Chondrocyte (in vitro differentiated cells): ENCODE measurements around the gene YIPF5. TPM values are rescaled to one million over a fixed set of nuclear protein-coding genes. Genes with fewer than 3 reads are reported as not detected.

Experiments
- DNase-seq: peaks from one replicate; pipeline ENCODE4 v3.0.0; 2021; ENCODE audit warnings: mixed read lengths, low spot score
- H3K27ac Mint-ChIP-seq: one replicate; pipeline ENCODE4 v1.8.0; 2021; ENCODE audit warnings: mild to moderate bottlenecking, moderate library complexity, mixed read lengths; ENCODE audit not compliant: unreplicated experiment
- H3K27me3 Mint-ChIP-seq: 2 replicates; pipeline ENCODE4 v1.8.0; 2021; ENCODE audit warnings: low read depth, mixed read lengths
- H3K36me3 Mint-ChIP-seq: 2 replicates; pipeline ENCODE4 v1.8.0; 2021; ENCODE audit warnings: low read depth, mixed read lengths
- H3K4me1 Mint-ChIP-seq: 2 replicates; pipeline ENCODE4 v1.8.0; 2021; ENCODE audit warnings: low read depth, mild to moderate bottlenecking, mixed read lengths
- H3K4me3 Mint-ChIP-seq: one replicate; pipeline ENCODE4 v1.8.0; 2021; ENCODE audit warnings: mild to moderate bottlenecking, moderate library complexity, mixed read lengths; ENCODE audit not compliant: unreplicated experiment
- H3K9me3 Mint-ChIP-seq: 2 replicates; pipeline ENCODE4 v1.8.0; 2021; ENCODE audit warnings: low read depth, mixed read lengths
- total RNA-seq: library from RNA; stranded (reverse); gene quantifications from 3 replicates; pipeline ENCODE4 v1.2.1, GENCODE V29; 2021
- TF ChIP-seq, protein P1 (sequence below): fragments of 200-600 bp; sonication (generic); IDR thresholded peaks from 2 replicates; pipeline ENCODE4 v1.5.0; 2021; ENCODE audit warnings: antibody characterized with exemption, mild to moderate bottlenecking, moderate library complexity

The YIPF5 gene
- total RNA-seq, 1 donor from 2014 or later: 113 TPM

DNA sequence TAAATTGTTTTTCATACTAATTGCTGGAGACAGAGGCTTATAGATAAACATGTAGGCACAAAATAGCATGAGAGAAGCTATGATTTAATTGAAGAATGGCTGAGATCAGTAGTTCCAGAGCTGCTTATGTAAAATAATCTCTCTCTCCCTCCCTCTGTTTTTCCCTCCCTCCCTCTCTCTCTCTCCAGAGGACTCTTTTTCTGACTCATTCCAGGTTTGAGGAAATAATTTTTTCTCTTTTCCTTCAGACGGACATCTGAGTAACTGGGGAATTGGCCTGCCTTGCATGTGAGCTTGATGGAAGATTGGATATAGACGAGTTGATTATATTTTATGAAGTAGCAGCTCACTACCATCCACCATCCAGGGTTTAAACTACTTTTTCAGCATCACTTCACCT is 35.7 kb upstream of the YIPF5 start:
- H3K4me3 Mint-ChIP-seq: no peak overlapping the region
- no peak overlapping the region for H3K27ac Mint-ChIP-seq
- no peaks in the 10 kb centered on the region for H3K36me3 Mint-ChIP-seq

DNA sequence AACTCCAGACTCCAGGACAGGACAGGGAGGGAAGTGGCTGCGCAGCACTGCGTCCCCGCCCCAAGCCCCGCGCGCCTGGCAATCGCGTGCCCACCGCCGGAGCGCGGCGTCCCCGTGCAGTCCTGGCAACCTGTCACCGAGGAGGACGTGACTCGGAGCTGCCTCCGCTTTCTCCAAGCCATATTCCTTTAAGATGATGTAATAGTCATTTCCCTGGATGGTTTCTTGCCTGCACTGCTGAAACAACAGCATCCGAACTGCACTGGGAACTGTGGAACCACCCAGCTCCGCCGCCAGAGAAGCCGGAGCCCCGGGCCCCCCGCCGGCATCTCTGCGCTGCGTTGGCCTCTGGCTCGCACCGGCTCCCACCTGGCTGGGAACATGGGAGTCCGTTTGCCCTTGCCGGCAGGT is 34.7 kb upstream of the YIPF5 start:
- H3K4me3 Mint-ChIP-seq: peak overlapping the region; percentile 65
- H3K27me3 Mint-ChIP-seq: peaks cover 18% of the 10 kb centered on the region
- no peaks in the 10 kb centered on the region for H3K36me3 Mint-ChIP-seq
- no peak for DNase-seq
- no peak overlapping the region for H3K27ac Mint-ChIP-seq
- H3K9me3 Mint-ChIP-seq: no peaks in the 10 kb centered on the region
- TF ChIP-seq, protein P1, sequence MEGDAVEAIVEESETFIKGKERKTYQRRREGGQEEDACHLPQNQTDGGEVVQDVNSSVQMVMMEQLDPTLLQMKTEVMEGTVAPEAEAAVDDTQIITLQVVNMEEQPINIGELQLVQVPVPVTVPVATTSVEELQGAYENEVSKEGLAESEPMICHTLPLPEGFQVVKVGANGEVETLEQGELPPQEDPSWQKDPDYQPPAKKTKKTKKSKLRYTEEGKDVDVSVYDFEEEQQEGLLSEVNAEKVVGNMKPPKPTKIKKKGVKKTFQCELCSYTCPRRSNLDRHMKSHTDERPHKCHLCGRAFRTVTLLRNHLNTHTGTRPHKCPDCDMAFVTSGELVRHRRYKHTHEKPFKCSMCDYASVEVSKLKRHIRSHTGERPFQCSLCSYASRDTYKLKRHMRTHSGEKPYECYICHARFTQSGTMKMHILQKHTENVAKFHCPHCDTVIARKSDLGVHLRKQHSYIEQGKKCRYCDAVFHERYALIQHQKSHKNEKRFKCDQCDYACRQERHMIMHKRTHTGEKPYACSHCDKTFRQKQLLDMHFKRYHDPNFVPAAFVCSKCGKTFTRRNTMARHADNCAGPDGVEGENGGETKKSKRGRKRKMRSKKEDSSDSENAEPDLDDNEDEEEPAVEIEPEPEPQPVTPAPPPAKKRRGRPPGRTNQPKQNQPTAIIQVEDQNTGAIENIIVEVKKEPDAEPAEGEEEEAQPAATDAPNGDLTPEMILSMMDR: no peak
- H3K4me1 Mint-ChIP-seq: peaks cover 16% of the 10 kb centered on the region

More for the DNA sequence above, 35.7 kb upstream of the YIPF5 start:
- TF ChIP-seq, protein P1: no peak
- Mint-ChIP-seq H3K4me1 (peaks cover 16% of the 10 kb centered on the region), H3K27me3 (peaks cover 14% of the 10 kb centered on the region), H3K9me3 (no peaks in the 10 kb centered on the region)
- no peak for DNase-seq

DNA sequence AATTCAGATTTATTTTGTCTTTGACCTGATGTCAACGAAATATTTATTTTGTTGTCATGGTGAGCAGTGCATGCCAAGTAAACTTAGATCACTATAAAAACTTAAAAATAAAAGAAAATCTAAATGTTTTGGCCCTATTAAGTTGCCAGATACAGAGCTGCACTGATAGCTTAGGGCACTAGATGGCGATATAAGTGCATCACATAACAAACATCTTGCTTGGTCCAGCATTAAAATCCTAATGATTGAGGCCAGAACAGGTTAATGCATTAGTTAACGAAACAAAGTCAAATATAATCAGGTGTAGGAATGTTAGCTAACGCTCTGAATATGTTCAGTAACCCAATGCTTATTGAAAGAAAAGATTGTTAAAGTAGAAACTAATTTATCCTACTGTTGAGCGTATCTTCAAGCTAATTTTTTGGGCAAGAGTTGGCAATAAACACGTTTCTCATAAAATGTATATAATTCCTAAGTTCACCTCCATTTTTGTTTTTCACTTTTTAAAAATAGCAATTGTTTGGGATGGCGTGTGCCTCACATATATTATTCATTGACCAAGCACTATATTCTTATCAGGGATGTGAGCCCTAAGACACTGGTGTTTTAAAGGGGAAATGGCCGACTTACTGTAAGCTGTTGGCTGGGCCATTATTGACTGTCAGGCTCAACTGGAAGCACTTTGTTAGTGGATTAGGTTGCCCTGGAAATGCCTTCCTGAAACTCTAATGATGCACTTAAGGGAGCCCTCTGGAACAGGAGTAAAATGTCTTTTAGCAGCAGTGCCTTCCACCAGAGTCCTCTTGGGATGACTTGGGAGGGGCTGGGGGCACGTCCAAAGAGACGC is 33.5 kb upstream of the YIPF5 start:
- no peak overlapping the region for H3K4me3 Mint-ChIP-seq
- H3K4me1 Mint-ChIP-seq: peaks cover 16% of the 10 kb centered on the region
- DNase-seq: no peak
- no peak overlapping the region for H3K27ac Mint-ChIP-seq
- H3K36me3 Mint-ChIP-seq: no peaks in the 10 kb centered on the region
- peaks cover 16% of the 10 kb centered on the region for H3K27me3 Mint-ChIP-seq
- no peaks in the 10 kb centered on the region for H3K9me3 Mint-ChIP-seq
- TF ChIP-seq, protein P1: peak; percentile 99

DNA sequence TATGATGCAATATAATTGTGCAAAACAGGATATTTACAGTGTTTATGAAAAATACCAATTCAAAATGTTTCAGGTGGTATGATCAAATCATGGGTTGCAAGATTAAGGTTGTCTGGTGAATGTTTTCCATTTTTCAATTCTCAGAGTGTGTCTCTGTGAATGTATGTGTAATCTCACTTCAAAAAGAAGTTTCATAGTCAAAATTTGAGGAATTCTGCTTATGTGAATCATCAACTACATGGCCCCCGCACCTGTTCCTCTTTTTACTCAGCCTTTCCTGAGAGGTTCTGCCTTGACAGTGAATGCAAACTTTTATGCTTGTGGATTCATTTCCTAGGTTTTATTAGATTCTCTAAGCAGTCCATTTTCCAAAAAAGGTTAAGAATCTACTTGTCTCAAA is 32.3 kb upstream of the YIPF5 start:
- DNase-seq: no peak
- no peak overlapping the region for H3K4me3 Mint-ChIP-seq

DNA sequence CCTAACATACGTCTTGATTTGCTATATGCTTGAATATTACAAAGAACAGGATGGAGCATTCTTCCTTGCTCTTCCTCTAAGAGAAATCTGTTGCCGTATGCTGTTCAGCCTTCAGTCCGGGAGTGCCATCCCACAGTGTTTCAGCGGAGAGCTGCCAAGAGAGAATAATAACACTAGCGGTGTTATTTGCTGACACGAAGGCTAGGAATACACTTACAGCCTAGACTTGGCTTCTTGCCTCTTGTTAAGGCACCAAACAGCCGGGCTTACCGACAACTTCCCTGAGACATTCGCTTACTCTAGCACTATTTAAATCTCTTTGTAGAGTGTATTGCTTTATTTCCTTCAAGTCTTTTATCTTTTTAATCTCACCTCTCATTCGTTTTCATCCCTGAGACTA is 31.6 kb upstream of the YIPF5 start:
- TF ChIP-seq, protein P1: no peak
- H3K4me3 Mint-ChIP-seq: no peak overlapping the region
- no peak for DNase-seq
- H3K27ac Mint-ChIP-seq: no peak overlapping the region
- H3K4me1 Mint-ChIP-seq: peaks cover 21% of the 10 kb centered on the region
- H3K9me3 Mint-ChIP-seq: no peaks in the 10 kb centered on the region
- peaks cover 15% of the 10 kb centered on the region for H3K27me3 Mint-ChIP-seq
- no peaks in the 10 kb centered on the region for H3K36me3 Mint-ChIP-seq

More for the DNA sequence above, 32.3 kb upstream of the YIPF5 start:
- Mint-ChIP-seq H3K27ac (no peak overlapping the region), H3K9me3 (no peaks in the 10 kb centered on the region), H3K36me3 (no peaks in the 10 kb centered on the region), H3K4me1 (peaks cover 21% of the 10 kb centered on the region), H3K27me3 (peaks cover 17% of the 10 kb centered on the region)
- TF ChIP-seq, protein P1: no peak
